Right atrium auricular region (tissue), 2 donors: ENCODE measurements around the gene CMTM2. TPM values are rescaled to one million over a fixed set of nuclear protein-coding genes. Genes with fewer than 3 reads are reported as not detected.
"Not testable (repeated sequence)": the region's sequence is repeated elsewhere in the genome, so short reads cannot be mapped to it uniquely, and the experiment has no call there.

Experiments
- DNase-seq: peaks from one replicate; pipeline ENCODE4 v3.0.0-alpha.2; 2019; ENCODE audit warnings: low spot score
- H3K27ac ChIP-seq, 2 donors: fragments of 200-600 bp; sonication (generic); 1 replicate in 1 of 2; 2 replicates in 1 of 2; pipeline ENCODE4 v1.5.1; 2016 to 2019
- H3K27me3 ChIP-seq, 2 donors: fragments of 200-600 bp; sonication (generic); one replicate each; pipeline versions ENCODE4 v1.5.1 to v1.6.0; 2017 to 2019
- H3K36me3 ChIP-seq: fragments of 200-600 bp; sonication (generic); one replicate; pipeline ENCODE4 v1.5.1; 2016
- H3K4me1 ChIP-seq, 2 donors: fragments of 200-600 bp; sonication (generic); one replicate each; pipeline versions ENCODE4 v1.5.1 to v1.6.0; 2017 to 2019
- H3K4me3 ChIP-seq, 2 donors: fragments of 200-600 bp; sonication (generic); 1 replicate in 1 of 2; 2 replicates in 1 of 2; pipeline ENCODE4 v1.5.1; 2017 to 2019; ENCODE audit warnings: mild to moderate bottlenecking in 1 of 2, moderate library complexity in 1 of 2
- H3K9me3 ChIP-seq, 2 donors: fragments of 200-600 bp; sonication (generic); one replicate each; pipeline ENCODE4 v1.5.1; 2019
- CTCF ChIP-seq, 2 donors: fragments of 200-600 bp; sonication (generic); IDR thresholded peaks; one replicate each; pipeline ENCODE4 v1.5.1; 2019; ENCODE audit warnings: antibody characterized with exemption in 2 of 2
- total RNA-seq, 2 donors: library from RNA; depleted of rRNA; stranded (reverse); fragments of >200 nt; gene quantifications; one replicate each; pipeline ENCODE4 v1.1.0, GENCODE V29; 2016

Gene CMTM2
- total RNA-seq, 2 donors from 2014 or later = not detected

- no peak for DNase-seq
- Histone ChIP-seq H3K9me3 (no peaks in the 10 kb centered on the region), H3K27ac (no peak overlapping the region), H3K4me3 (no peak overlapping the region), H3K4me1 (peaks cover 0 to 5% of the 10 kb centered on the region in 2 donors), H3K36me3 (no peaks in the 10 kb centered on the region), H3K27me3 (no peaks in the 10 kb centered on the region)
- no peak for TF ChIP-seq CTCF (IDR thresholded peaks at IDR 0.05)
These were observed 41.1 kb downstream of the CMTM2 start for GRCh38 chr16:66620429-66620795.

- Histone ChIP-seq H3K27ac (no peak overlapping the region), H3K9me3 (no peaks in the 10 kb centered on the region), H3K4me3 (no peak overlapping the region), H3K4me1 (peaks cover 0 to 5% of the 10 kb centered on the region in 2 donors), H3K27me3 (no peaks in the 10 kb centered on the region), H3K36me3 (no peaks in the 10 kb centered on the region)
- no peak for DNase-seq
- no peak for TF ChIP-seq CTCF (IDR thresholded peaks at IDR 0.05)
These were observed 42.7 kb downstream of the CMTM2 start for GRCh38 chr16:66621973-66622372.

GRCh38 chr16:66622863-66623262 is 43.6 kb downstream of the CMTM2 start:
- Histone ChIP-seq H3K27ac (no peak overlapping the region), H3K36me3 (no peaks in the 10 kb centered on the region), H3K27me3 (no peaks in the 10 kb centered on the region), H3K4me1 (peaks cover 0 to 5% of the 10 kb centered on the region in 2 donors), H3K9me3 (no peaks in the 10 kb centered on the region), H3K4me3 (no peak overlapping the region)
- TF ChIP-seq CTCF (IDR thresholded peaks at IDR 0.05) = no peak
- no peak for DNase-seq

- Histone ChIP-seq H3K27me3 (no peaks in the 10 kb centered on the region), H3K9me3 (no peaks in the 10 kb centered on the region), H3K36me3 (no peaks in the 10 kb centered on the region), H3K4me1 (peaks cover 0 to 5% of the 10 kb centered on the region in 2 donors), H3K4me3 (no peak overlapping the region), H3K27ac (no peak overlapping the region)
- TF ChIP-seq CTCF (IDR thresholded peaks at IDR 0.05) = no peak
- DNase-seq = no peak
These were observed 44.5 kb downstream of the CMTM2 start for GRCh38 chr16:66623755-66624154.

- not testable (repeated sequence) for H3K4me1 ChIP-seq, H3K4me3 ChIP-seq, H3K27me3 ChIP-seq, DNase-seq, H3K27ac ChIP-seq, H3K9me3 ChIP-seq, H3K36me3 ChIP-seq
These were observed 48.5 kb downstream of the CMTM2 start for GRCh38 chr16:66627611-66628378.

- Histone ChIP-seq H3K4me1 (no peaks in the 10 kb centered on the region), H3K27me3 (no peaks in the 10 kb centered on the region), H3K4me3 (no peak overlapping the region), H3K36me3 (no peaks in the 10 kb centered on the region), H3K9me3 (no peaks in the 10 kb centered on the region), H3K27ac (no peak overlapping the region)
- DNase-seq = no peak
- no peak for TF ChIP-seq CTCF (IDR thresholded peaks at IDR 0.05)
These were observed 50.6 kb downstream of the CMTM2 start for GRCh38 chr16:66629856-66630255.

- DNase-seq, H3K4me1 ChIP-seq, H3K9me3 ChIP-seq, H3K4me3 ChIP-seq, H3K27ac ChIP-seq, H3K27me3 ChIP-seq, H3K36me3 ChIP-seq: not testable (repeated sequence)
These were observed 51.4 kb downstream of the CMTM2 start for GRCh38 chr16:66630561-66631260.

GRCh38 chr16:66631558-66631957 is 52.3 kb downstream of the CMTM2 start:
- H3K27ac ChIP-seq, H3K9me3 ChIP-seq, H3K27me3 ChIP-seq, H3K4me3 ChIP-seq, DNase-seq, H3K4me1 ChIP-seq, H3K36me3 ChIP-seq: not testable (repeated sequence)
